ENCODE measurements around the gene P2RY1. TPM values are rescaled to one million over a fixed set of nuclear protein-coding genes. Genes with fewer than 3 reads are reported as not detected.

P2RY1 gene
- total and polyA plus RNA-seq, 9 of the 15 experiments (the other 6 are each of a cell fraction or from before 2014, with no cell fraction given): 6.0 to 27.9 (median 18.4) TPM

DNA sequence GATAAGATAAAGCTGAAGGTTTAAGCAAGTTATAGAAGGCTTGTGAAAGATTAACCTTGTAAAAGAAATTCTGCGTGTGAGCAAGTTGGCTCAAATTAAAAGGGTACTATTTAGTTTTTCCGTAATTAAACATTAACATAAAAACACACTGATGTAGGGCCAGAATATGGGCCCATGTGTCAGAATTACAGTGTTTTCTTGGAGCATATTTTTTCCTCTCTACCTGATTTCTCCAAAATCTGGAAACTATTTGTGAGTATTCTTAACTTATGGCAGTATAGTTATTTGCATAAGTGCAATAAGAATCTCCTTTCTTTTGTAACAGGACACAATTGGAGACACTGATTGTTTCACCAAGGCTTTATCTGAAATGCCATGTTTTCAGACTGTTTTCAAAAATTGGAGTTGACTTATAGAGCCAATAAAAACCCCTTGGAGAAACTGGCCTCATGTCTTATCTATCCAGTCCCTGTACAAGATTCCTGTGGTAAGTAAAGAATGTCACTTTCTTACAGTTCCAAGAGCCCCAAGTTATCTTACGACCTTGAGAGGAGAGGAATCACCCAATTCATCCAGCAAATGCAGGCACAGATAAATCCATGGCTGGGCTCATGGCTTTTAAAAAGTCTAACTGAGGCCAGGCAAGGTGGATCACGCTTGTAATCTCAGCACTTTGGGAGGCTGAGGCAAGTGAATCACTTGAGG is 47.8 kb upstream of the P2RY1 start (continued):
- TF ChIP-seq, protein P1, sequence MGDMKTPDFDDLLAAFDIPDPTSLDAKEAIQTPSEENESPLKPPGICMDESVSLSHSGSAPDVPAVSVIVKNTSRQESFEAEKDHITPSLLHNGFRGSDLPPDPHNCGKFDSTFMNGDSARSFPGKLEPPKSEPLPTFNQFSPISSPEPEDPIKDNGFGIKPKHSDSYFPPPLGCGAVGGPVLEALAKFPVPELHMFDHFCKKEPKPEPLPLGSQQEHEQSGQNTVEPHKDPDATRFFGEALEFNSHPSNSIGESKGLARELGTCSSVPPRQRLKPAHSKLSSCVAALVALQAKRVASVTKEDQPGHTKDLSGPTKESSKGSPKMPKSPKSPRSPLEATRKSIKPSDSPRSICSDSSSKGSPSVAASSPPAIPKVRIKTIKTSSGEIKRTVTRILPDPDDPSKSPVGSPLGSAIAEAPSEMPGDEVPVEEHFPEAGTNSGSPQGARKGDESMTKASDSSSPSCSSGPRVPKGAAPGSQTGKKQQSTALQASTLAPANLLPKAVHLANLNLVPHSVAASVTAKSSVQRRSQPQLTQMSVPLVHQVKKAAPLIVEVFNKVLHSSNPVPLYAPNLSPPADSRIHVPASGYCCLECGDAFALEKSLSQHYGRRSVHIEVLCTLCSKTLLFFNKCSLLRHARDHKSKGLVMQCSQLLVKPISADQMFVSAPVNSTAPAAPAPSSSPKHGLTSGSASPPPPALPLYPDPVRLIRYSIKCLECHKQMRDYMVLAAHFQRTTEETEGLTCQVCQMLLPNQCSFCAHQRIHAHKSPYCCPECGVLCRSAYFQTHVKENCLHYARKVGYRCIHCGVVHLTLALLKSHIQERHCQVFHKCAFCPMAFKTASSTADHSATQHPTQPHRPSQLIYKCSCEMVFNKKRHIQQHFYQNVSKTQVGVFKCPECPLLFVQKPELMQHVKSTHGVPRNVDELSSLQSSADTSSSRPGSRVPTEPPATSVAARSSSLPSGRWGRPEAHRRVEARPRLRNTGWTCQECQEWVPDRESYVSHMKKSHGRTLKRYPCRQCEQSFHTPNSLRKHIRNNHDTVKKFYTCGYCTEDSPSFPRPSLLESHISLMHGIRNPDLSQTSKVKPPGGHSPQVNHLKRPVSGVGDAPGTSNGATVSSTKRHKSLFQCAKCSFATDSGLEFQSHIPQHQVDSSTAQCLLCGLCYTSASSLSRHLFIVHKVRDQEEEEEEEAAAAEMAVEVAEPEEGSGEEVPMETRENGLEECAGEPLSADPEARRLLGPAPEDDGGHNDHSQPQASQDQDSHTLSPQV (IDR thresholded peaks at IDR 0.05): no peak
- TF ChIP-seq FOXK2 (conservative IDR thresholded peaks at IDR 0.05 in 1 of 2, IDR thresholded peaks at IDR 0.05 in 1 of 2; ENCODE audit: low read depth in 2 of 2) (no peak), SOX6 (IDR thresholded peaks at IDR 0.05) (peak; percentile 54; the same call in 1 of the 2 replicates), TEAD1 (CRISPR knock-in tag; IDR thresholded peaks at IDR 0.05) (peak; percentile 63 to 73; a peak in 2 of 4 replicates), LEF1 (IDR thresholded peaks at IDR 0.05) (no peak), ETV1 (tag; conservative IDR thresholded peaks at IDR 0.05; ENCODE audit: low read depth) (no peak)
- TF ChIP-seq, protein P2, sequence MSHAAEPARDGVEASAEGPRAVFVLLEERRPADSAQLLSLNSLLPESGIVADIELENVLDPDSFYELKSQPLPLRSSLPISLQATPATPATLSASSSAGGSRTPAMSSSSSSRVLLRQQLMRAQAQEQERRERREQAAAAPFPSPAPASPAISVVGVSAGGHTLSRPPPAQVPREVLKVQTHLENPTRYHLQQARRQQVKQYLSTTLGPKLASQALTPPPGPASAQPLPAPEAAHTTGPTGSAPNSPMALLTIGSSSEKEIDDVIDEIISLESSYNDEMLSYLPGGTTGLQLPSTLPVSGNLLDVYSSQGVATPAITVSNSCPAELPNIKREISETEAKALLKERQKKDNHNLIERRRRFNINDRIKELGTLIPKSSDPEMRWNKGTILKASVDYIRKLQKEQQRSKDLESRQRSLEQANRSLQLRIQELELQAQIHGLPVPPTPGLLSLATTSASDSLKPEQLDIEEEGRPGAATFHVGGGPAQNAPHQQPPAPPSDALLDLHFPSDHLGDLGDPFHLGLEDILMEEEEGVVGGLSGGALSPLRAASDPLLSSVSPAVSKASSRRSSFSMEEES (CRISPR knock-in tag; IDR thresholded peaks at IDR 0.05): no peak
